Fibroblast of villous mesenchyme (primary cell): ENCODE results near the gene MMEL1. TPM values are rescaled to one million over a fixed set of nuclear protein-coding genes. Genes with fewer than 3 reads are reported as not detected.

ENCODE experiments used
- DNase-seq: peaks from one replicate; pipeline ENCODE4 v3.0.0-alpha.2; 2010; ENCODE audit warnings: low read depth
- H3K4me3 ChIP-seq: 2 replicates; pipeline ENCODE4 v1.5.1; 2011; ENCODE audit warnings: low read depth, mild to moderate bottlenecking, low read length
- CTCF ChIP-seq: IDR thresholded peaks from 2 replicates; pipeline ENCODE4 v1.5.1; 2012; ENCODE audit warnings: low read depth, mild to moderate bottlenecking, low read length; ENCODE audit not compliant: insufficient read depth
- total RNA-seq: library from RNA; depleted of rRNA; stranded (reverse); fragments of >200 nt; gene quantifications from 2 replicates; pipeline ENCODE4 v1.2.3, GENCODE V29; 2012

MMEL1 gene
- total RNA-seq, 1 donor, result under 0.01 TPM

DNA sequence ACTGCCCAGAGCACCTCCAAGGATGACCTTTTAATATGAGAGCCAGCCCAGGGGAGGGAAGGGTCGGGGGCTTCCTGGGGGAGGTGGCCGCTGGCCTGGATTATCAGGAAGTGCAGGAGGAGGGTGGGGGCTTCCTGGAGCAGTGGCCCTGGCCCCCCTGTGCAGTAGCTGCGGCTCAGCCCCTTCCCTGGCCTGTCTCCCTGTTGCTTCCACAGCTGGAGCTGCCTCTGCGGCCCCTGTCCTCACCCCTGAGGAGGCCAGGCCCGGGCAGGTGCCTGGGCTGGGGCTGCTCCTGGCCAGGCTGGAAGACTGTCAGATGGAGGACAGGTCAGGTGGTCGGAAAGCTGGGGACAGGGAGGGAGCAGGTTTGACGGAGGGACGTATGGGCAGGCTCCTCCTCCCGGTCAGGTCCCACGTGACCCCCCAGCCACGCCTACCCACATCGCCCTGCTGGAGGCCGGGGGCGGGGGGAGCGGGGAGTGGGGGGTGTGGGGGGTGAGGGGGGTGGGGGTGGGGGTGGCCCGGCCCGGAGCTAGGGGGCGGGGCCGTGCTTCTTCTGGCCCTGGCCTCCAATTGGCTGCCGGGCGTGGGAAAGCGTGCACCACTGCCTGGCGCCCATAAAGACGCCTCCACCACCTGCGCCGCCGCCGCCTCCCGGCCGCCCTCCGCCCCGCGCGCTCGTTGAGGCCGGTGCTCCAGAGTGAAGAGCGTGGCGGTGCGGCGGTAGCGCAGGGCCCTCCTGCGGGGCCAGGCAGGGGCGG lies 86.9 kb downstream of the MMEL1 start:
- peak overlapping the region; percentile 64 for H3K4me3 ChIP-seq
- peak; percentile 89 for DNase-seq
- TF ChIP-seq CTCF, result peak; percentile 1

- TF ChIP-seq CTCF, result no peak
- peak; percentile 54 for DNase-seq
- H3K4me3 ChIP-seq, result no peak overlapping the region
Measured at GRCh38 chr1:2544875-2545640, 87.8 kb downstream of the MMEL1 start.

DNA sequence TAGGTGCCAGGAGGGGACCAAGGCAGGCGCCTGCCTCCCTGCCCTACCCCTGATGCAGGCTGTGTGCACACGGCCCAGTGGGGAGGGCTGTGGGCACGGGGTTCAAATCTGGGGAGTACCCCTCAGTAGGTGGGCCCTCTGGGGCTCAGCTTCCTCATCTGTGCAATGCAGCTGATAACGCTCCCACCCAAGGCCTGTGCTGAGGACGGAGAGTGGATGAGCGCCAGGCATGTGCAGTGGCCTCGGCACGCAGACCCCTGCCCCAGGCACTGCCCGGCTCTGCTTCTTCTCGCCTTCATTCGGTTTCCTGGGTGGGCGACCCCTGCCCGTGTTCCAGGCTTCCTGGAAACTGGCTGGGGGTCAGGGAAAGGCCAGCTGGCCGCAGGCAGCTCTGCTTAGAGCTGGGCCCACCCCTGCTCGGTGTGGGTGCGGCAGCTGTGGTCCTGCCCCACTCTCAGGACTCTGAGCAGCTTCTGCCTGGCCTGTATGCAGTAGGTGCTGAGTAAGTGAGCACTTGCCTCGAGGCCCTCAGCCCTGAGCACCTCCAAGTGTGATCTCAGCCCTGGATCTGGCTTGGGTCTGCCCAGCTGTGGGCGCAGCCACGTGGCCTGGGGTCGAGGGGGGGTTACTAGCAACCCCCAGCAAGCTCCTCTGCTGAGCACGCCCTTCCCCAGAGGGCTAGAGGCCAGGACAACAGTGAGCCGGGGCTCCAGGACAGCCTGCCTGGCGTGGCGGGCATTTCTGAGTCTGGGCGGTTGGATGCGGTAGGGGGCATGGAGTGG lies 88.5 kb downstream of the MMEL1 start:
- peak; percentile 47 for DNase-seq
- TF ChIP-seq CTCF, result no peak
- no peak overlapping the region for H3K4me3 ChIP-seq

DNA sequence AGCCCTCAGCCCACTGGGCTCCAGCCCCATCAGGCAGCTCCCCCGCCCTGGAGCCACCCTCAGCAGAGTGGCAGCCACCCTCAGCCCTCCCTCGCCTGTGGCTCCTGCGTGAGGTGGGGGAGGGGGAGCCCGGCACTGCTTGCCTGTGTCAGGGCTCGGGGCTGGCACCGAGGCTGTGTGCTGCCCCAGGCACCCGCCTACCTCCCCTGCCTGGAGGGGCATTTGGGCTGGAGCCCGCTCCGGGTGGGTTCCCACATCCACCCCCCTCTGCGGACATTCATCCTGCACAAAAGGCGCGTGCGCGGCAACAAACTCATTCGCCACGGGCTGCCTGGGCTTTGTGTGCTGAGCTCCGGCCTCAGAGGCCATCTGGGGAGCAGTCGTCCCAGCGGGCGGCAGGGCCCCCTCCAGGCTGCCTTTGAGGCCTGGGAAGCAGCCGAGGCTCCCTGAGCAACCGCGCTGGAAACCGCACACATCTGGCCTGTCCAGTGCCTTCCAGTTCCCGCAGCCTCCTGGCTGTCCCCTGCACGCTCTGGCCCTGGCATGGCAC lies 89.2 kb downstream of the MMEL1 start:
- no peak overlapping the region for H3K4me3 ChIP-seq
- TF ChIP-seq CTCF, result no peak
- DNase-seq, result peak; percentile 46

DNA sequence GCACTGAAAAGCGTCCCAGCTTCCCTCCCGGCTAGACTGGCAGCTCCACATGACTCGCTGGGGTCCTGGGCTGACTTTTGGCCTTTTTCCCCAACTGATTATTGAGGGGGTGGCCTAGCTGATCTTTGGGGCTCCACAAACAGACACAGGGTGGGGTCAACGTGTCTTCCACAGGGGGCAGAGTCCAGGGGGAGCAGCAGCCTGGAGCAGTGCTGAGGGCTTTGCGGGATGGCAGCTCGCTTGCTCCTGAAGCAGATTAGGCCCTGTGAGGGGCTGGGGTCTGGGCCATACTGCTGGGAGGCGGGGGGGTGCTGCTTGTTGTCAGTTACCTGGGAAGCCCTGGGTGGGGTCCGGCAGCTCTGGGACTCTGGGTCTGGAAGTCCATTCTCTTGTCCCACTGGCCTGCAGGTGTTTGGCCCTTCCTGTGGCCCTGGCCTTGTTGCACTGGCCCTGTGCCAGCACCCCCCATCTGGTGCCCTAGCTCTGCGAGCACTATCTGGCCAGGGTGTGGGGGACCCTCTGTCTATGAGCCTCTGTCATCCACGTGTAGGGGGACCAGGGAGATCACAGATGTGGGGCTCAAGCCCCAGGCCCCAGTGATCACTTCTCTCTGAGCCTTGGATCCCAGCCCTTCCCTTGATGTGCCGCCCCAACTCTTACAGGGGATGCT lies 90.4 kb downstream of the MMEL1 start:
- H3K4me3 ChIP-seq, result no peak overlapping the region
- TF ChIP-seq CTCF, result no peak
- DNase-seq, result no peak

DNA sequence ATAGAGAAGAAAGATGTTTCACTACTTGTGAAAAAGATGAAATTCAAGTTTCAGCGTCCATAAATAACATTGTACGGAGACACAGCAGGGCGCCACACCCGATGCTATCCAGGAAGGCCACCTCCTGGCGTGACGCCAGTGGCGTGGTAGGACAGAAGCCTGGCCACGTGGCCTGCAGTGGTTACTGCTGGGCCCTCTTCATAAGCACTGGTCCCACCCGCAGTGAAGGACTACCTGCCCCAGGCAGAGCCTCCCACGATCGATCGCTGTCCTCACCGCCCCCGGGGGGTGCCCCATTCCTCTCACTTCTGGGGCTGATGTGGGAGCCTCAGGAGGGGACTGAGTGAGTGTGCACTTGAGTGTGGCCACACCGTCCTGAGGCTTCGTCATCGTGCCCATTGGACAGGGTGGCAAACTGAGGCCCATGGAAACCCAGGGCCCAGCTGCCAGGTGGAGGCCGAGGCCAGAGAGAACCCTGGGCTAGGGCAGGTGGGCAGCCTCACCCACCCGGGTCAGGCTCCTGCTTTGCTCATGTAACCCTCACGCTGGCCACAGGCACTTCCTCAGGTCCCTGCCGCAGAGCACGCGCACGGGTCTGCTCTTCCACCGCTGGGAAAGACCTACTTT lies 91.1 kb downstream of the MMEL1 start:
- DNase-seq, result no peak
- H3K4me3 ChIP-seq, result no peak overlapping the region
- no peak for TF ChIP-seq CTCF
